HG03565 (cell line): ENCODE measurements around the gene ABCA9.
"Not testable (repeated sequence)": the region's sequence is repeated elsewhere in the genome, so short reads cannot be mapped to it uniquely, and the experiment has no call there.

Experiments
- ATAC-seq: cut with Tn5 transposase; IDR thresholded peaks from one replicate; pipeline ENCODE4 v1.9.1; 2021; ENCODE audit warnings: mild to moderate bottlenecking, moderate library complexity; ENCODE audit not compliant: unreplicated experiment

ABCA9 gene, protein sequence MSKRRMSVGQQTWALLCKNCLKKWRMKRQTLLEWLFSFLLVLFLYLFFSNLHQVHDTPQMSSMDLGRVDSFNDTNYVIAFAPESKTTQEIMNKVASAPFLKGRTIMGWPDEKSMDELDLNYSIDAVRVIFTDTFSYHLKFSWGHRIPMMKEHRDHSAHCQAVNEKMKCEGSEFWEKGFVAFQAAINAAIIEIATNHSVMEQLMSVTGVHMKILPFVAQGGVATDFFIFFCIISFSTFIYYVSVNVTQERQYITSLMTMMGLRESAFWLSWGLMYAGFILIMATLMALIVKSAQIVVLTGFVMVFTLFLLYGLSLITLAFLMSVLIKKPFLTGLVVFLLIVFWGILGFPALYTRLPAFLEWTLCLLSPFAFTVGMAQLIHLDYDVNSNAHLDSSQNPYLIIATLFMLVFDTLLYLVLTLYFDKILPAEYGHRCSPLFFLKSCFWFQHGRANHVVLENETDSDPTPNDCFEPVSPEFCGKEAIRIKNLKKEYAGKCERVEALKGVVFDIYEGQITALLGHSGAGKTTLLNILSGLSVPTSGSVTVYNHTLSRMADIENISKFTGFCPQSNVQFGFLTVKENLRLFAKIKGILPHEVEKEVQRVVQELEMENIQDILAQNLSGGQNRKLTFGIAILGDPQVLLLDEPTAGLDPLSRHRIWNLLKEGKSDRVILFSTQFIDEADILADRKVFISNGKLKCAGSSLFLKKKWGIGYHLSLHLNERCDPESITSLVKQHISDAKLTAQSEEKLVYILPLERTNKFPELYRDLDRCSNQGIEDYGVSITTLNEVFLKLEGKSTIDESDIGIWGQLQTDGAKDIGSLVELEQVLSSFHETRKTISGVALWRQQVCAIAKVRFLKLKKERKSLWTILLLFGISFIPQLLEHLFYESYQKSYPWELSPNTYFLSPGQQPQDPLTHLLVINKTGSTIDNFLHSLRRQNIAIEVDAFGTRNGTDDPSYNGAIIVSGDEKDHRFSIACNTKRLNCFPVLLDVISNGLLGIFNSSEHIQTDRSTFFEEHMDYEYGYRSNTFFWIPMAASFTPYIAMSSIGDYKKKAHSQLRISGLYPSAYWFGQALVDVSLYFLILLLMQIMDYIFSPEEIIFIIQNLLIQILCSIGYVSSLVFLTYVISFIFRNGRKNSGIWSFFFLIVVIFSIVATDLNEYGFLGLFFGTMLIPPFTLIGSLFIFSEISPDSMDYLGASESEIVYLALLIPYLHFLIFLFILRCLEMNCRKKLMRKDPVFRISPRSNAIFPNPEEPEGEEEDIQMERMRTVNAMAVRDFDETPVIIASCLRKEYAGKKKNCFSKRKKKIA (N-terminal part only)

DNA sequence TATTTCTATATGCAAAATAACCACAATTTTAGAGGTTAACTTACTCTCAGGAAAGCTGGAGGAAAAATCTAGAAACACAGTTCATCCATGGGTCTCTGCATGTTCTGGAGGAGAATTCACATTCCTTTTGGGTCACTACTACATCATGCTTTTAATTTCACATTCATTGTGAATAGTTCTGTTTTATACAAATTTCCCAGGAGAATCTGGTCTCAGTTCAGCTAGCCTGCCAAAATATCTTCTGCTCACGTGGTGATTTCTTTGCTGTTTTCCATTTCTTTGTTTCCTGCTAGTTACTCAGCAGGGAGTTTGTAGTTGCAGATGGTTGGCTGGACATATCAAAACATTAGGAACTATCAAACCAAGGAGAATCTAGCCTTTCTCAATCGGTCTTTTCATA, at the start of gene ABCA9:
TSS of gene ABCA9 (minus strand) at position 106 of the 400 bp plus-strand sequence. CDS start 9,801 bp downstream, outside the sequence.
- ATAC-seq: no peak

DNA sequence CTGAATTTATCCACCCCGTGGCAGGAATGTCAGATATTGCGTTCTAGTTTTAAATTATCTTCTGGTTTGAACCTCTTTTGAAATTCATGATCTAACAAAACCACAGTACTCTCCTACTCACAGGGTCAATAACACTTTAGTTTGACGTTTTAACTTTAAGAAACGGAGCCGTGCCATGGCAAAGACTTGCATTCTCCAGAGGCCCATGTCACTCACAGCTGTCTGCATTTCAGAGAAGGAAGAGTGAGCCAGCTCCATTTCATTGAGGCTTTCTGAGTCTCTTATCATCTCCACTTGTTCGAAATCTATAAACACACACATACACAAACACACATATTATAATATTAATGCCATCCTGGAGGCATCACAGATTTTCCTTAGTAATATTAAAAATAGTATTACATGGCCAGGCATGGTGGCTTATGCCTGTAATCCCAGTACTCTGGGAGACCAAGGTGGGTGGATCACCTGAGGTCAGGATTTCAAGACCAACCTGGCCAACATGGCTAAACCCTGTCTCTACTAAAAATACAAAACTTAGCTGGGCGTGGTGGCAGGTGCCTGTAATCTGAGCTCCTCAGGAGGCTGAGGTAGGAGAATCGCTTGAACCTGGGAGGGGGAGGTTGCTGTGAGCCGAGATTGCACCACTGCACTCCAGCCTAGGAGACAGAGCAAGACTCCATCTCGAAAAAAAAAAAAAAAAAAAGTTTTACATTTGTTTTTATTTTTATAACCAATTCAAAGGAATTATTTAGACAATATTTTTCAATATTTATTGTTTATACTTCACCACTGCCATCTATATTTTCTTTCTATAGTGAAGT, 45.4 kb upstream of the ABCA9 start:
- ATAC-seq: no peak

DNA sequence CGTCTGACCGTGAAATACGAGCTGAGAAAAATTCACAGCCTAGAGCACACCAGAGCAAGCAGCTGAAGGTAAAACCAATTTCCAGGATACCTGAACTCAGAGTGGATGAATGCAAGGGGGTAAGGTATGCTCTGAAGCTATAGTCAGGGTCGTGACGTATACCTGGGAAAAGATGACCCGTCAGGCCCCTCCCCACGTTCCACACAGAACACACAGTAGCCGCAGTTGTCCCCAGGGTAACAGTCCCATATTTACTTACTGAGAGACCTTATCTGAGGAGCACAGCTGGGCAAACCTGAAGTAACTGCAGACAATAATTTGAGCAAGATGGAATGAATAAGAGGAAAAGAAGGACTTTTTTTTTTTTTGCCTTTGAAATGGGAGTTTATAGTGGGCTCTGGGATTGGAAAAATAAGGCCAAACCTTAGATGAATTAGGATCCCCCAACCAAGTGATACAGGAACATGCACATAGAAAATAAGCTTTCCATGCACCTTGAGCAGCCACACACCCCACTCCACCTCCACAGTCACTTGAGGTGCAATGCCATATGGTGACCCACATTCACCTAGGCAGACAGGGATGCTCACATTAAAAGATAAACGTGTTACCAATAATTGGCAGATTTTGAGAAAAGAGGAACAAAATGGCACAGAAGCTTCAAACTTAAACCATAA, 43.0 kb upstream of the ABCA9 start:
- no peak for ATAC-seq

DNA sequence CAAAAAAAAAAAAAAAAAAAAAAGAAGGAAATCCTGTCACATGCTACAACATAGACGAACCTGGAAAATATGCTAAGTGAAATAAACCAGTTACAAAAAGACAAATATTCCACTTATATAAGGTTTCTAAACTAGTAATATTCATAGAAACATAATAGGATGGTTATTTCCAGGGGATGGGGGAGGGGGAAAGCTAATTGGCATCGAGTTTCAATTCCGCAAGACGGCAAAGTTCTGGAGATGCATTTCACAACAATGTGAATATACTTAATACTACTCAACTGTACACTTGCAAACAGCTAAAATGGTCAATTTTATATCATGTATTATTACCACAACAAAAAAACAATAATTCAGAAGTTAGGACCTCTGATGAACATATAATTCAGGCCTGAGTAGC, 37.9 kb upstream of the ABCA9 start:
- ATAC-seq: no peak

DNA sequence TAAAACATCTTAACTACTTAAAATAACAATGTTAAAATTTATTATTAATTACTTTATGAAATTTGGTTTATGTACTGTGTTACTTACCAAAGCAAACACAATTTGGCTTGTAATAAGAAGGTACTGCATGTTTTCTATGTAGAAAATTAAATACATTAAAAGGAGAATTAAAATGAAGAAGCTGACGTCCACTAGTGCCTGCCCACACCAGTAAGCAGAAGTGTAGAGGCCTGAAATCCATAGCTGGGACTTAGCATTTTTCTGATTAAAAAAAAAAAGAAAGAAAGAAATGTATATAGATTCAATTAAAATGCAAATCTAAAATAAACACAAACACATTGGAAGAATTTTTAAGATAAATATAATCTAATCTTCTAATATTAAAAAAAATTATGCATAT, 35.8 kb upstream of the ABCA9 start:
- no peak for ATAC-seq

DNA sequence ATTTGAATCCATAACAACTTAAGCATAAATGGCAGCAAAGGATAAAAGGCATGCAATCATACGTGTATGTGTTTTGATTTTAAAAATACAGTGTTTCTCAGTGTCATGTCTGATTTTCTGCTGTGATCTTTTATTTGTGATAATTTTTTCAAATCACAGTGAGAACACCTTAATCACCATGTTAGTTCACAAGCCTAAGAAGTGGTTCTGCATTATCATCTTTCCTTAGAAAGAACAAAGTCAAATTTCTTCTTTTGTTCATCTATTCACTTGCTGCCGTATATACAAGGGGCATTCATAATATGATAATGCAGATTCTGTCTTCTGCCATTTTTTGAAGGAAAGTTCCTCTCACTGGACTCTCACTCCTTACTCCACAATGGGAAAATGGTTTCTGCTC, 33.3 kb upstream of the ABCA9 start:
- ATAC-seq: no peak

DNA sequence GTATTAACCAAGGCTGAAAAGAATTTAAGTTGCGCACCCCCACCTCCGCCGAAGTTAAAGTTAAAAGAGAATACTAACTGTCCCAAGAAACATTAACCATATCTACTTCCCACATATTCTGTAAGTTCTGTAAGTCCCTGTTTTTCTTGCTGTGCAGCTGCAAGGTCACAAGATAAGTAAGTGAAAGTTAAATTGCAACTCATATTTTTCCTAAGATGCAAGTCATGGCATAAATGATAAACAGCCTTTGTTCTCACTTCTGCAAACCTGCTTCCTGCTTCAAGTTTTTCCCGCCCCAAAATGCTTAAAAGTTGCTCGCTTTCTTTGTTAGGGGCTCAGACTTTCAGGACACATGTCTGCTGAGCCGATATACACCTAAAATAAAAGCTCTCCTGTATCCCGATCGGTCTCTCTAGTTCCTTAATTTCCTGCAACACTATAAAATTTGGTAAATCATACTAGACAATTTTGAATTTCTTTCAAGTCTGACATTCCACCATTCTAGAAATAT, 32.6 kb upstream of the ABCA9 start:
- no peak for ATAC-seq

DNA sequence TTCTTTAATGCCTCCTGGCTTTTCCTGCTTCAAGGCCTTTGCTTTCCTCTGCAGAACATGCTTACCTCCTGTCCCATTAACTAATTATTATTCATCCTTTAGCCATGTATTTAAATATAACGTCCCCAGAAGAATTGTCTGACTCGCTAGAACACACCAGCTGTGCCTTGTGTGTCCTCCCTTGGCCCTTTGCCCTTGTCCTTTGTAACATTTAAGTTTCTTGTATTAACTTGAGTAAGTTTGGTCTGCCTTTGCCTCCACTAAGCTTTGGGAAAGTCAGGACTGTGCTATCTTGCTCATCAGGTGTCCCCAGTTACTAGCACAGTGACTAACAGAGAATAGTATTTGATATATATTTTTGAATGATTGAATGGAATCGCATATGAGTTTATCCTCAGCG, 29.6 kb upstream of the ABCA9 start:
- no peak for ATAC-seq

DNA sequence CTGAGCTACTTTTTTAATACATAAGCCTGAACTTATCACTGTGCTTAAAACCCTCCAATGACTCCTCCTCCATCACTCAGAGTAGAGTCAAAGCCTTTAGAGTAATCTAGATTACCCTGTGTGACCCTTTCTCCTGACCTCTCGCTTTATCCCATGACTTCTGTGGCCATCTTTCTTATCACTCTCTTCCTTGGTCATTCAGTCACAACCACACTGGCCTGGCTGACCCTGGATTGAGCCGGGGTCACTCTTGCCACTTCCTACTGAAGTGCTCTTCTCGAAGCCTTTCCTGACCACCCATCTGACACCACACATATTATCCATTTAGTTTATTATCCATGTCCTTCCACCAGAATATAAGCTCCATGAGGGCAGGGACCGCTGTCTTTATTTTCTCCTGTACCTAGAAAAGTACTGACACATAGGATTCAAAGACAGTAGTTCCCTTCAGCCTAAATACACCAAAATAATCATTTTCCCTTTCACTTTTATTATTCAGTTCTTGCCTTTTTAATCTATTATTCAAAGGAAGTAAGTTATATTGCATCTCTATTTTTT, 28.0 kb upstream of the ABCA9 start:
- no peak for ATAC-seq

DNA sequence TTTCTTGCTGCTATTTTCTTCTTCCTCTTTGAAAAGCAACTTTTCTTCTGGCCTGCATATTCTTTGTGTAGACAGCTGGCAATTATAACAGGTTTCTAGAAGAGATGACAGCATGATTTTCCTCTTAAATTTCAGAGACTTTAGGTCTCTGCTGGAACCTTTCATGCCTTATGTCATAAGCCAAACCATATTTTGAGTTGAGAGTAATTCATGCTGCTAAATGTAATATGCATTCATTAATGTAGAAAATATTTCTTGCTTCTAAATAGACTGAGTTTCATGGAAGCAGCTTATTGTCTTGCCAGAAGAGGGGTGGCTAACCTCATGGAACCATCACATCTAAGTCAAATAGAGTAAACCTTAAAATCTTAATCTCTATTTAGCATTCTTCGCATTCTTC, 25.9 kb upstream of the ABCA9 start:
- ATAC-seq: no peak

DNA sequence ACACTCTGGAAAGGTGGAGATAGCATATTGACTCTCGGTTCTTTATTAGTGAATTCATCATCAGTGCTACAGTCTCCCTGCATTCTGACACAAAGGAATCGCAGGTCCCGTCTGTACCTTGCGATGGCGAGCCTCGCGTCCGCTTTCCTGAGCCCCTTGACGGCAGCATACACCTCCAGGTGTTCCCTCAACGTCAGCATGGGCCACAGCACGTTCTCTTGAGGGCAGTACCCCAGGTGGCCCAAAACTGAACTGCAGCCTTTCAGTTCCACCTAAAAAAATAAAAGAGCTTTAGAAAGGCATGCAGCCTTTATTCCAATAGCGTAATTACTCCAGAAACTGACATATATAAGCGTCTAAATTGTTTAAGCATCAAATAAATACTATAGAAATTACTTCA, 24.2 kb upstream of the ABCA9 start:
- ATAC-seq: no peak

DNA sequence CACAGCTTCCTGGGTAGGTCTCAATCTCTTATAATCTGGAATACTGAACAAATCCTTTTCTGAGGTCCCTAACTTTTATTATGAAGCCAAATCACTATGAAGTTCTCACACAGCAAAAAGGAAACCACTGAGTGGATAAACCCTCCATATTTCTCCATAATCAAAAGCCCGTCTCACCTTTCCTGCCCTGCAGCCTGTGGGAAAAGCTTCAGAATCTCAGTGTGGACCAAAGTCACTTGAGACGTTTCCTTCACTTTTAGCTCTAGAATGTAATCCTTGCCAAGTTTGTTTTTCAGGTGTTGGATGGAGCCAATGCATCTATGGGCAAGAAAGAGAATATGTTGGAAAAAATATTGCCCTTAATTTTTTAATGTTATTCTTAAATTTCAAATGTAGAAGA, 22.0 kb upstream of the ABCA9 start:
- no peak for ATAC-seq

DNA sequence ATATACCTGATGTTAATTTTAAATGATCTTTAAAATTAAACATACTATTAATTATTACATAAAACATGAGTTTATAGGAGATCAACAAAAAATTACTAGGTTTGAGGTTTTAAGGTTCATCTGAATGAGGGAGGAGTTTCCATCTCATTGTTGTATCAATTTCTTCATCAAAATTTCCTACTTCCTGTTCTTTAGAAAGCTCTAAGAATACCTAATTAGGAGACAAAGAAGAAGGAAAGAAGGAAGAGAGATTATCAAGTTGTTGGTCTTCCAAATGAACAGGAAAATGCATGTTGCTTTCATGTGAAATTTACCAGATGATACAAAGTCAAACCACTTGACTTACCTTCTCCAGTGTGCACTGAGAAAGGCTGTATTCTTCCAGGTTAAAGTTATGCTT, 18.1 kb upstream of the ABCA9 start:
- ATAC-seq: no peak

DNA sequence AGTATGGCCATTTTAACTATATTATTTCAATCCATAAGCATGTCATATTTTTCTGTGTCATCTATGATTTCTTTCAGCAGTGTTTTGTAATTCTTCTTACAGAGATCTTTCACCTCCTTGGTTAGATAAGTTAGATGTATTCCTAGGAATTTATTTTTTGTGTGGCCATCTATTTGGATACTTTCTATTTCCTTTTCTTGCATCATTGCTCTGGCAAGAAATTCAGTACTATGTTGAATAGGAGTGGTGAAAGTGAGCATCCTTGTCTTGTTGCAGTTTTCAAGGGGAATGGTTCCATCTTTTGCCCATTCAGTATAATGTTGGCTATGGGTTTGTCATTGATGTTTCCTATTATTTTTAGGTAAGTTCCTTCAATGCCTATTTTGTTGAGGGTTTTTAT, 15.1 kb upstream of the ABCA9 start:
- ATAC-seq: no peak

DNA sequence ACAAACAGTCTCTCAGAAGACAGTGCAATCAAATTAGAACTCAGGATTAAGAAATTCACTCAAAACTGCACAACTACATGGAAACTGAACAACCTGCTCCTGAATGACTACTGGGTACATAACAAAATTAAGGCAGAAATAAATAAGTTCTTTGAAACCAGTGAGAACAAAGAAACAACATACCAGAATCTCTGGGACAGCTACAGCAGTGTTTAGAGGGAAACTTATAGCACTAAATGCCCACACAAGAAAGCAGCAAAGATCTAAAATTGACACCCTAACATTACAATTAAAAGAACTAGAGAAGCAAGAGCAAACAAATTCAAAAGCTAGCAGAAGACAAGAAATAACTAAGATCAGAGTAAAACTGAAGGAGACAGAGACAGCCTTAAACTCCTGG, 12.7 kb upstream of the ABCA9 start:
- not testable (repeated sequence) for ATAC-seq

DNA sequence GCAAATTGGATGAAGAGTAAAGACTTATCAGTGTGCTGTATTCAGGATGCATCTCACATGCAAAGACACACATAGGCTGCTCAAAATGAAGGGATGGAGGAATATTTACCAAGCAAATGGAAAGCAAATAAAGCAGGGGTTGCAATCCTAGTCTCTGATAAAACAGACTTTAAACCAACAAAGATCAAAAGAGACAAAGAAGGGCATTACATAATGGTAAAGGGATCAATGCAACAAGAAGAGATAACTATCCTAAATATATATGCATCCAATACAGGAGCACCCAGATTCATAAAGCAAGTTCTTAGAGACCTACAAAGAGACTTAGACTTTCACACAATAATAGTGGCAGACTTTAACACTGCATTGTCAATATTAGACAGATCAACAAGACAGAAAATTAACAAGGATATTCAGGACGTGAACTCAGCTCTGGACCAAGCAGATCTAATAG, 12.1 kb upstream of the ABCA9 start:
- not testable (repeated sequence) for ATAC-seq

DNA sequence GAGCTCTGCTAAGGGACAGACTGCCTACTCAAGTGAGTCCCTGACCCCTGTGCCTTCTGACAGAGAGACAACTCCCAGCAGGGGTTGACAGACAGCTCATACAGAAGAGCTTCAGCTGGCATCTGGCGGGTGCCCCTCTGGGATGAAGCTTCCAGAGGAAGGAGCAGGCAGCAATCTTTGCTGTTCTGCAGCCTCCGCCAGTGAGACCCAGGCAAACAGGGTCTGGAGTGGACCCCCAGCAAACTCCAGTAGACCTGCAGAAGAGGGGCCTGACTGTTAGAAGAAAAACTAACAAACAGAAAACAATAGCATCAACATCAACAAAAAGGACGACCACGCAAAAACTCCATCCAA, 10.5 kb upstream of the ABCA9 start:
- ATAC-seq: not testable (repeated sequence)

DNA sequence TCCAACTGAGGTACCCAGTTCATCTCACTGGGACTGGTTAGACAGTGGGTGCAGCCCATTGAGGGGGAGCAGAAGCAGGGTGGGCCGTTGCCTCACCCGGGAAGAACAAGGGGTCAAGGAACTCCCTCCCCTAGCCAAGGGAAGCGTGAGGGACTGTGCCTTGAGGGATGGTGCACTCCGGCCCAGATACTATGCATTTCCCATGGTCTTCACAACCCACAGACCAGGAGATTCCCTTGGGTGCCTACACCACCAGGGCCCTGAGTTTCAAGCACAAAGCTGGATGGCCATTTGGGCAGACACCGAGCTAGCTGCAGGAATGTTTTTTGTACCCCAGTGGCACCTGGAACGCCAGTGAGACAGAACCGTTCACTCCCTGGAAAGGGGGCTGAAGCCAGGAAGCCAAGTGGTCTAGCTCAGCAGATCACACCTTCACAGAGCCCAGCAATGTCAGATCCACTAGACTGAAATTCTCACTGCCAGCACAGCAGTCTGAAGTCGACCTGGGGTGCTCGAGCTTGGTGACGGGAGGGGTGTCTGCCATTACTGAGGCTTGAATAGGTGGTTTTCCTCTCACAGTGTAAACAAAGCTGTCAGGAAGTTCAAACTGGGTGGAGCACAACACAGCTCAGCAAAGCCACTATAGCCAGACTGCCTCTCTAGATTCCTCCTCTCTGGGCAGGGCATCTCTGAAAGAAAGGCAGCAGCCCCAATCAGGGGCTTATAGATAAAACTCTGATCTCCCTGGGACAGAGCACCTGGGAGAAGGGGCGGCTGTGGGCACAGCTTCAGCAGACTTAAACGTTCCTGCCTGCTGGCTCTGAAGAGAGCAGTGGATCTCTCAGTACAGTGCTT, 9.9 kb upstream of the ABCA9 start:
- ATAC-seq: not testable (repeated sequence)
